BJ (cell line): Measurements from ENCODE around the gene ZFYVE28. TPM values are rescaled to one million over a fixed set of nuclear protein-coding genes. Genes with fewer than 3 reads are reported as not detected.

Source experiments
- CTCF ChIA-PET: fragments of 350-600 bp; formaldehyde crosslinking; extraction: SDS; loops from one replicate; lab custom pipeline; 2021; ENCODE audit warnings: antibody characterized with exemption, inconsistent platforms; lab: Yijun Ruan, JAX
- POLR2A ChIA-PET: fragments of 300-600 bp; sonication (Branson Sonifier 250); formaldehyde crosslinking; extraction: SDS; loops from one replicate; lab custom pipeline; 2021; ENCODE audit warnings: antibody characterized with exemption; lab: Charles Lee
- DNase-seq: peaks from one replicate; pipeline ENCODE4 v3.0.0-alpha.2; 2011; ENCODE audit warnings: low read depth
- H3K27me3 ChIP-seq: 2 replicates; pipeline ENCODE4 v1.6.0; 2011; ENCODE audit warnings: low read length; ENCODE audit not compliant: control insufficient read depth, insufficient read depth
- H3K36me3 ChIP-seq: 2 replicates; pipeline ENCODE4 v1.5.1; 2011; ENCODE audit warnings: low read length; ENCODE audit not compliant: control insufficient read depth, insufficient read depth
- H3K4me3 ChIP-seq: 2 replicates; pipeline ENCODE4 v1.5.1; 2011; ENCODE audit warnings: low read depth, mild to moderate bottlenecking, control low read depth, low read length
- polyA plus RNA-seq: library from polyadenylated mRNA; depleted of rRNA; stranded (reverse); fragments of >200 nt; gene quantifications from 2 replicates; pipeline ENCODE4 v1.2.3, GENCODE V29; 2011
- TF ChIP-seq, protein P1 (sequence below): IDR thresholded peaks from 2 replicates; pipeline ENCODE4 v1.5.1; 2011; ENCODE audit warnings: low read depth, mild to moderate bottlenecking, control low read depth, inconsistent platforms, low read length, moderate library complexity; ENCODE audit not compliant: insufficient read depth

The ZFYVE28 gene
- polyA plus RNA-seq, 1 experiment, result 4.4 TPM

DNA sequence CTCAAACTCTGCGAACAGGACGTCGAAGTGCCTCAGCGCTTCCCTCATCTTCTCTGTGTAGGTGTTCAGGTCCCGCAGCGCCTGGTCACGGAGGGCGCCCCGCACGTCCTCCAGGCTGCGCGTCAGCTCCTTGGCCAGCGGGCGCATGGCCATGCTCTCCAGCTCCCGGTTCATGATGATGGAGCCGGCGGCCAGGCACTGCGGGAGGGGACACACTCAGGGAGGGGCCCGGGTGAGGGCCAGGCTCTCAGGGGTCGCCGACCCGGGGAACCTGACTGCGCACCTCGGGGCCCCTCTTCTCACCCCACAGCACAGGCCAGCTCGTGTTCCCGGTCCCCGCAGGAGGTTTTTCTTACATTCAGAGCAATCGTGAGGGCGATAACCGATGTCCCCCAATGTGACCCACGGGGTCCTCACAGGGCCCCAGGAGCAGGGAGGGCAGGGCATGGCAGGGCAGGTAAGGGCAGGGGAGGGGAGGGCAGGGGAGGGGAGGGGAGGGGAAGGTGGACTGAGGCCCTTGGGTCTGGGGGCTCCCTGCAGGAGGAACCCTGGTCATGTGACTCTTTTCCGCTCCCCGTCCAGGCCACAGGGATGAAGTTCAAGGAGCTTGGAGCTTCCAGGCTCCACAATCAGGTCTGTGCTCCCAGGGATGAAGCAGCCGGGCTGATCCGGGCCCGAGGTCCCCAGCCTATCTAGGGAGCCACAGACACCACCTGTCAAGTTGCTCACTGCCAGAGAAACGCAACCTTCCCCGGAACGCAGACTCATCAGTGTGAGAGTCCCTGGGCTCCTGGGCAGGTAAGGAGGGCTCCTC is 78.8 kb downstream of the ZFYVE28 start:
- ChIA-PET POLR2A (no interaction called here), CTCF (no interaction called here)
- H3K4me3 ChIP-seq, result no peak overlapping the region
- DNase-seq, result no peak
- no peaks in the 10 kb centered on the region for H3K27me3 ChIP-seq
- TF ChIP-seq, protein P1, sequence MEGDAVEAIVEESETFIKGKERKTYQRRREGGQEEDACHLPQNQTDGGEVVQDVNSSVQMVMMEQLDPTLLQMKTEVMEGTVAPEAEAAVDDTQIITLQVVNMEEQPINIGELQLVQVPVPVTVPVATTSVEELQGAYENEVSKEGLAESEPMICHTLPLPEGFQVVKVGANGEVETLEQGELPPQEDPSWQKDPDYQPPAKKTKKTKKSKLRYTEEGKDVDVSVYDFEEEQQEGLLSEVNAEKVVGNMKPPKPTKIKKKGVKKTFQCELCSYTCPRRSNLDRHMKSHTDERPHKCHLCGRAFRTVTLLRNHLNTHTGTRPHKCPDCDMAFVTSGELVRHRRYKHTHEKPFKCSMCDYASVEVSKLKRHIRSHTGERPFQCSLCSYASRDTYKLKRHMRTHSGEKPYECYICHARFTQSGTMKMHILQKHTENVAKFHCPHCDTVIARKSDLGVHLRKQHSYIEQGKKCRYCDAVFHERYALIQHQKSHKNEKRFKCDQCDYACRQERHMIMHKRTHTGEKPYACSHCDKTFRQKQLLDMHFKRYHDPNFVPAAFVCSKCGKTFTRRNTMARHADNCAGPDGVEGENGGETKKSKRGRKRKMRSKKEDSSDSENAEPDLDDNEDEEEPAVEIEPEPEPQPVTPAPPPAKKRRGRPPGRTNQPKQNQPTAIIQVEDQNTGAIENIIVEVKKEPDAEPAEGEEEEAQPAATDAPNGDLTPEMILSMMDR, result no peak
- H3K36me3 ChIP-seq, result no peaks in the 10 kb centered on the region; the same call in 1 of the 2 replicates

DNA sequence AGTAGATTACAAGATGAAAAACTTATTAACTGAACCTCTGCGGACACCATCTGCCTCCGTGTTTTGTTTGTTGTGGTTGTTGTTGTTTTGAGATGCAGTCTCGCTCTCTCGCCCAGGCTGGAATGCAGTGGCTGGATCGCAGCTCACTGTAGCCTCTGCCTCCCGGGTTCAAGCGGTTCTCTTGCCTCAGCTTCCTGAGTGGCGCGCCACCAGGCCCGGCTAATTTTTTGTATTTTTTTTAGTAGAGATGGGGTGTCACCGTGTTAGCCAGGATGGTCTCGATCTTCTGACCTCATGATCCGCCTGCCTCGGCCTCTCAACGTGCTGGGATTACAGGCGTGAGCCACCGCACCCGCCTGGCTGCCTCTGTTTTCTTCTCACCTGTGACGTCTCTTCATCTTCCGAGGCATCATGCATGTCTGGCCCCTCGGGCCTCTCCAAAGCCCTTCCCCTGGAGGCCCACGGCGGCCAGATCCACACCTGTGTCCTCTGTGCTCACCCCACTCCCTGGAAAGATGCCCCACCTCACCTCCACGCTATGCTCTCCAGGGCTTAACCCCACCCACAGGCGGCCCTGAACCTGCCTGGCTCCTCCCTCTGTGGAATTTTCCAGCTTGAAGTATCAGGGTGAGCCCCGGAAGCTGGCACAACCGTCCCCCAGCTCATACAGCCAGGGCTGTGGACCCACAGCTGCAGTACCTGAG is 79.5 kb downstream of the ZFYVE28 start:
- ChIA-PET CTCF (interaction anchor here (0.7 kb wide), 1 partner anchor 120 kb away, joined by 3 read pairs; no protein-coding TSS in a partner anchor), POLR2A (no interaction called here)
- Histone ChIP-seq H3K36me3 (no peaks in the 10 kb centered on the region; the same call in 1 of the 2 replicates), H3K27me3 (no peaks in the 10 kb centered on the region), H3K4me3 (no peak overlapping the region)
- DNase-seq, result no peak
- TF ChIP-seq, protein P1, result no peak

DNA sequence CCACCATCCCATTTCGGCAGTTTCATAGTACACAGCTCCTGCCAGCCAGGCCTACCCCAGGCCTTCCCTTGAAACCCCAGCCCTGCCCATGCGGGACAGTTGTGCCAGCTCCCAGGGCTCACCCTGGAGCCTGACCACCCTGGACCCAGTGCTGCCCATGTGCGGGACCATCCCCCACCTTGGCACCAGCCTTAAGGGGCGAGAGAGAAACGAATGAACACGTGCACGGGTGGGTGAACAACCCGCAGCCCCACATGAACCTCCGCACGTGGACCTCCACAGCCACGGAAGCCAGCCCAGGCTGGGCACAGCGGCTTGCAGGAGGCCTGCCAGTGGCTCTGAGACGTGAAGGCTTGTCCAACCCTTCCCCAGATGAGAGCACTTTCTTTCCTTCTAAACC is 80.5 kb downstream of the ZFYVE28 start:
- TF ChIP-seq, protein P1, result no peak
- H3K36me3 ChIP-seq, result no peaks in the 10 kb centered on the region; the same call in 1 of the 2 replicates
- DNase-seq, result no peak
- no peaks in the 10 kb centered on the region for H3K27me3 ChIP-seq
- no peak overlapping the region for H3K4me3 ChIP-seq
- CTCF ChIA-PET, result no interaction called here
- POLR2A ChIA-PET, result no interaction called here

DNA sequence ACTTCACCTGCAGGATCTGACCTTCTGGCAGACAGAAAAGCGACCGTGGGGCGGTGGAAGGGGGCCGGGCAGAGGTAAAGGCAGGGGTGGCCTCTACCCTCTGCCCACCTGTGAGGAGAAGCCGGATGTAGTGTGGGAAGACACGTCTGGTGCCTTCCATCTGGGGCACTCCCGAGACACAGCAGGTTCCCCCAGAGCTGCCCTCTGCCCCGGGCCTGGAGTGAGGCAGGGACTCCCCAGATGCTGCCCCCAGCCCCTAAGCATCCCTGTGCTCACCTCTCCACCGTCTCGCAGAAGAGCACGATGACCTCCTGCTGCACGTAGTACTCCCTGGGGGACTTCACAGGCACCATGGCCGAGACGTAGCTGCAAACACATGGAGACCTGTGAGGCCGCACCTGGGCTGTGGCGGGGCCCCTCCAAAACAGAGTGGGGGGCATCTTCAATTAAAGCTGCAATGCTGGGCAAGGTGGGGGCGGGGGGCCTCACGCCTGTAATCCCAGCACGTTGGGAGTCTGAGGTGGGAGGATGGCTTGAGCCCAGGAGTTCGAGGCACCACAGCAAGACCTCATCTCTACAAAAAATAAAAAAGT is 81.2 kb downstream of the ZFYVE28 start:
- TF ChIP-seq, protein P1, result no peak
- ChIA-PET CTCF (no interaction called here), POLR2A (no interaction called here)
- H3K36me3 ChIP-seq, result no peaks in the 10 kb centered on the region; the same call in 1 of the 2 replicates
- H3K4me3 ChIP-seq, result no peak overlapping the region
- DNase-seq, result no peak
- H3K27me3 ChIP-seq, result no peaks in the 10 kb centered on the region

DNA sequence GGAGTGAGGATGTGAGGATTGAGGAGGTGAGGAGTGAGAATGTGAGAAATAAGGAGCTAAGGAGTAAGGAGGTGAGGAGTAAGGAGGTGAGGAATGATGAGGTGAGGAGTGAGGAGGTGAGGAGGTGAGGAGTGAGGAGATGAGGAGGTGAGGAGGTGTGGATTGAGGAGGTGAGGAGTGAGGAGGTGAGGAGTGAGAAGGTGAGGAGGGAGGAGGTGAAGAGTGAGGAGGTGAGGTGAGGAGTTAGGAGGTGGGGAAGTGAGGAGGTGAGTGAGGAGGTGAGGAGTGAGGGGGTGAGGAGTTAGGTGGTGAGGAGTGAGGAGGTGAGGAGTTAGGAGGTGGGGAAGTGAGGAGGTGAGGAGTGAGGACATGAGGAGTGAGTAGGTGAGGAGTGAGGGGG is 81.8 kb downstream of the ZFYVE28 start:
- Histone ChIP-seq H3K4me3 (no peak overlapping the region), H3K27me3 (no peaks in the 10 kb centered on the region), H3K36me3 (no peaks in the 10 kb centered on the region; the same call in 1 of the 2 replicates)
- POLR2A ChIA-PET, result no interaction called here
- TF ChIP-seq, protein P1, result no peak
- CTCF ChIA-PET, result no interaction called here
- no peak for DNase-seq
